GM19193 (cell line): ENCODE results near the gene TROAP.

Experiments used
- POLR2A ChIP-seq: IDR thresholded peaks from 4 replicates; pipeline ENCODE4 v1.6.1; 2011; ENCODE audit not compliant: insufficient read depth, insufficient read length; ENCODE audit errors: extremely low read depth

The TROAP gene

DNA sequence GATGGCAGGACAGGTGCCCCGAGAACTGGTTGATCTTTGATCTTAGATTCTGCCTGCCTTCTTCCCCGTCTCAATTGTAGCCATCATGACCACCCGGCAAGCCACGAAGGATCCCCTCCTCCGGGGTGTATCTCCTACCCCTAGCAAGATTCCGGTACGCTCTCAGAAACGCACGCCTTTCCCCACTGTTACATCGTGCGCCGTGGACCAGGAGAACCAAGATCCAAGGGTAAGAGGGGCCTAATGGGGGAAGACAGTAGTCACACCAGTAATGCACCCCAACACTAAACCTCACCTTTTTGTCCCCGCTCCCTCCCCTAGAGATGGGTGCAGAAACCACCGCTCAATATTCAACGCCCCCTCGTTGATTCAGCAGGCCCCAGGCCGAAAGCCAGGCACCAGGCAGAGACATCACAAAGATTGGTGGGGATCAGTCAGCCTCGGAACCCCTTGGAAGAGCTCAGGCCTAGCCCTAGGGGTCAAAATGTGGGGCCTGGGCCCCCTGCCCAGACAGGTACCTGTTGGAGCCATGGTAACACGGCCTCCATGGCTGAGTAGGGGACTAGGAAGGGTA lies 556 bp downstream of the TROAP start:
- TF ChIP-seq POLR2A = no peak

DNA sequence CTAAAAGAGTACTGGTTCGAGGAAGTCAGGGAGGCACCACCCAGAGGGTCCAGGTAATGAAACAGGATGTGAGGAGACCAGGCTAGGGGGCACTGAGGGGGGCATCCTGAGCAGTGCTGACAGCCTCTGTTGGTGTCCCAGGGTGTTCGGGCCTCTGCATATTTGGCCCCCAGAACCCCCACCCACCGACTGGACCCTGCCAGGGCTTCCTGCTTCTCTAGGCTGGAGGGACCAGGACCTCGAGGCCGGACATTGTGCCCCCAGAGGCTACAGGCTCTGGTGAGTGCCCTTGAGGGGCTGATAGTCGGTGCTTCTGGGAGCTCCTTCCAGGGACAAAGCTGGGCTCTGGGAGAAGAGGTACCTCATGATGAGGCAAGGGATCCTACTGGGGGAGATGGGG lies 2.6 kb downstream of the TROAP start:
- no peak for TF ChIP-seq POLR2A

DNA sequence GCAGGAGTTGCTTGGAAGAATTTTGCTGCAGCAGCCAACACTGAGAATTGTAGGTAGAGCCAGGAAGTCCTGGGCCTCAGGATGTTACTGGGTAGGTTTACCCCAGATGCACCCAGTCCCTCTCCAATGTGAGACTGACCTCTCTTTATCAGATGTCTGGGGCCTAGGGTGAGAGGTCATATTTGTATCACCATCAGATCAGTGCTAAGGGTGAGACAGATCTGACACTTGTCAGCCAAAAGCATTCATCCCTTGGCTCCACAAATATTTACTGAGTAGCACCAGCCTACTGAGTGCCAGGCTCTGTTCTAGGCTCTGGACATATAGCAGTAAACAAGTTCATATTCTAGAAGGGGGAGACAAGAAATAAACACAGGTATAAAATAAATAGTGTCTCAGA lies 4.3 kb downstream of the TROAP start:
- TF ChIP-seq POLR2A = no peak

DNA sequence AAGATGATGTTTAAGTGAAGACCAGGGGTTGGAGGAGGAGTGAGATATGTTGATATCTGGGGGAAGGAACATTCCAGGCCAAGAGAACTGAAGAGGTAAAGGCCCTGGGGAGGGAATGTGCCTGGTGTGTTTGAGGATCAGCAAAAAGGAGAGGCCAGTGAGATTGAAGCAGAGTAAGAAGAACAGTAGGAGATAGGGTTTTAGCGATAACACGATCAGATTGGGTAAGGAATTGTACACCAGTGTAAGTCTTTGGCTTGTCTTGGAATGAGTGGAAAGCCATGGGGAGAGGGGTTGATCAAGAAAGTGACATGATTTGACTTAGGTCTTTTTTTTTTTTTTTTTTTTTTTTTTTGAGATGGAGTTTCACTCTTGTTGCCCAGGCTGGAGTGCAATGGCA lies 4.8 kb downstream of the TROAP start:
- no peak for TF ChIP-seq POLR2A

DNA sequence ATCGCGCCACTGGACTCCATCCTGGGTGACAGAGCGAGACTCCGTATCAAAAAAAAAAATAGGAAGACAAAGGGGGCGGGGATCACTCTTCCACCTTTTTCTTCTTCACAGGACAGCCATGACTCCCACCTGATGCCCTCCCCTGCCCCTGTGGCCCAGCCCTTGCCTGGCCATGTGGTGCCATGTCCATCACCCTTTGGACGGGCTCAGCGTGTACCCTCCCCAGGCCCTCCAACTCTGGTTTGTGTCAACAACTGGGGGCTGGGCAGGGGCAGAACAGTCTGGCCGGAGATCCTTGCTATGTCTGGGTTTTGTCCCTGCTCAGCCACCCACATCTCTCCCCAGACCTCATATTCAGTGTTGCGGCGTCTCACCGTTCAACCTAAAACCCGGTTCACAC lies 5.8 kb downstream of the TROAP start:
- TF ChIP-seq POLR2A = no peak

DNA sequence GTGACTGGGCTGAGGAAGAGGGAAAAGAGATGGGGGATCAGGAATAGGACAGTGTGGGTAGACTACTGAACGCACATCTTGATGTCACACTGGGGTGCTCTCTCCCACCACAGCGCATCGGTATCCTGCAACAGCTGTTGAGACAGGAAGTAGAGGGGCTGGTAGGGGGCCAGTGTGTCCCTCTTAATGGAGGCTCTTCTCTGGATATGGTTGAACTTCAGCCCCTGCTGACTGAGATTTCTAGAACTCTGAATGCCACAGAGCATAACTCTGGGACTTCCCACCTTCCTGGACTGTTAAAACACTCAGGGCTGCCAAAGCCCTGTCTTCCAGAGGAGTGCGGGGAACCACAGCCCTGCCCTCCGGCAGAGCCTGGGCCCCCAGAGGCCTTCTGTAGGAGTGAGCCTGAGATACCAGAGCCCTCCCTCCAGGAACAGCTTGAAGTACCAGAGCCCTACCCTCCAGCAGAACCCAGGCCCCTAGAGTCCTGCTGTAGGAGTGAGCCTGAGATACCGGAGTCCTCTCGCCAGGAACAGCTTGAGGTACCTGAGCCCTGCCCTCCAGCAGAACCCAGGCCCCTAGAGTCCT lies 7.1 kb downstream of the TROAP start:
- TF ChIP-seq POLR2A = no peak

DNA sequence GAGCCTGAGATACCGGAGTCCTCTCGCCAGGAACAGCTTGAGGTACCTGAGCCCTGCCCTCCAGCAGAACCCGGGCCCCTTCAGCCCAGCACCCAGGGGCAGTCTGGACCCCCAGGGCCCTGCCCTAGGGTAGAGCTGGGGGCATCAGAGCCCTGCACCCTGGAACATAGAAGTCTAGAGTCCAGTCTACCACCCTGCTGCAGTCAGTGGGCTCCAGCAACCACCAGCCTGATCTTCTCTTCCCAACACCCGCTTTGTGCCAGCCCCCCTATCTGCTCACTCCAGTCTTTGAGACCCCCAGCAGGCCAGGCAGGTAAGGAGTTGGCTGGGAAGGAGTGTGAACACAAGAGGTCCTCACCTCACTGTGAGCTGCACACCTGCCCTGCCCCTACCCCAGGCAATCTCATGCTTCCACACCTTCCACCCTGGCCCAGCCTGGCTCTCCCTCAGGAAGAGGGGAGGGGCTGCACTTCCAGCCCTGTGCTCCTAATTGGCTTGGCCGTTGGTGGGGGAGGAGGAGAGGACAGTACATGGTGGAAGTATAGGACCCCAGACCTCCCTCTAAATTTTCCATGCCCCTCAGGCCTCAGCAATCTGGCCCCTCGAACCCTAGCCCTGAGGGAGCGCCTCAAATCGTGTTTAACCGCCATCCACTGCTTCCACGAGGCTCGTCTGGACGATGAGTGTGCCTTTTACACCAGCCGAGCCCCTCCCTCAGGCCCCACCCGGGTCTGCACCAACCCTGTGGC lies 7.8 kb downstream of the TROAP start:
- no peak for TF ChIP-seq POLR2A

DNA sequence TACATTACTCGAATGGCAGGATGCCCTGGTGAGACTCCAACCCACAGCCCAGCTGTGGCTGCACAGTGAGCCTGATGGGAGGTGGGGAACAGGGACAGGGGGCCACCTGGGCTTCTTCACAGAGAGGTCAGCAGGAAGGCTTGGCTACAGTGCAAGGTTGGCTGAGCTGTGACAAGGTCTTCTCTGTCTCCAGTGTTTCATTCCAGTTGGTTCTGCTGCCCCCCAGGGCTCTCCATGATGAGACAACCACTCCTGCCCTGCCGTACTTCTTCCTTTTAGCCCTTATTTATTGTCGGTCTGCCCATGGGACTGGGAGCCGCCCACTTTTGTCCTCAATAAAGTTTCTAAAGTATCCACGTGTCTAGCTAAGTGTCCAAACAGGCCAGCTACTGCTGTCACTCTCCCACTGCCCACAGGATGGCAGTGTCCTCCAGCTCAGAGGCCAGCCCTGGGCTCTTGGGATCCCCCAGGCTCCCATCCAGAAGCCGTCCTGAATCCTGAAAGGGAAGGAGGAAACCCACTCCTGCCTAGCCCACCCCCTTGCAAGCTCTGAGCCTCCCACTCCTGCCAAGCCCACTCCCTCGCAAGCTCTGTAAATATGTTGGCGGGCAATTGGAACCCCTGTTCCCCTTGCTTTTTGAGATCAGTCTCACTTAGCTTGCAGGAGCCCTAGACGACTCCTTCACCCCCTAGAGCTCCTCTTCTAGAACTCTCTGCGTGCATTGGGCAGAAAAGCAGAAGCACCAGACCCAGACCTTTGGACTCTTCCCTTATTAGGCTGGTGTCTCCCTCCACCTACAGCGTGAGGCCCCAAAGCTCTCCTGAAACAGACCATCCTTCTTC lies 8.5 kb downstream of the TROAP start:
- TF ChIP-seq POLR2A = no peak

DNA sequence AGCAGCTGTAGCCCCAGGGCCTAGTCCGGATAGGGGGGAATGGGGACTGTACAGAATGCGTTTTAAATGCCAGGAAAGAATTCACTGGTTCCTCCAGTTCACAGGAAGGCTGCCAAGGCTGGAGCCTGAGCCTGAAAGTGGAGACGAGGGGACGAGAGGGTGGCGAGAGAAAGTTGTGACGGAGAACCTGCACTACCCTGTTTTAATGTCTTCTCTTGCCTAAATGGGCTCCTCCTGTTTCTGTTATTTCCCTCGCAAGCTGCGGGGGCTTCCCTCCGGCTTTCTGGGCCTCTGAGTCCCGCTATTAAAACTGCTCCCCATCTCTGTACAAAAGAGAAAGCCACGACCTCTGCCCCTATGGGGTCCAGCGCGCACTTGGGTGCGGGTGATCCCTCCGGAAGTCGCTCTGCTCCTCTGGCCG lies 9.4 kb downstream of the TROAP start:
- no peak for TF ChIP-seq POLR2A

DNA sequence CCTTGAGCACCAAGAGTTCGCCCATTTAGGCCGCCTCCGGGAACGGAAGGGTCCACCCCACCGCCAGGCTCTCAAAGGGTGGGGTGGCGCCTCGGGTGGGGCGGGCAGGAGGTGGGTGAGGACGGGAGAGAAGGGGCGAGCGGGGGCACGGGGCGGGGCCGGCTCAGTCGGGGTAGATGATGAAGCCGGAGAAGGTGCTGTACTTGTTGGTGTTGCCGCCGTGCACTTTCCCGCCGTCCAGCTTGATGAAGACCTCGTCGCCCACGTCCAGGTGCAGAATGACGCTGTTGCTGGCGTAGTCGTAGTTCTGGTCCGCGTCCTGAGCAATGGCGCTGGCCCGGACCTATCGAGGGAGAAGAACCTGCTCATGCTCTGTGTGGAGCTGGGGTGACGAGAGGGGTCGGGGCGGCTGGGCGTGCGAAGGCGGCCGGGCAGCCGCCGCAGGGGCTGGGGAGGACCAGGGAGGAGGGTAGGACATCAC lies 9.9 kb downstream of the TROAP start:
- no peak for TF ChIP-seq POLR2A

DNA sequence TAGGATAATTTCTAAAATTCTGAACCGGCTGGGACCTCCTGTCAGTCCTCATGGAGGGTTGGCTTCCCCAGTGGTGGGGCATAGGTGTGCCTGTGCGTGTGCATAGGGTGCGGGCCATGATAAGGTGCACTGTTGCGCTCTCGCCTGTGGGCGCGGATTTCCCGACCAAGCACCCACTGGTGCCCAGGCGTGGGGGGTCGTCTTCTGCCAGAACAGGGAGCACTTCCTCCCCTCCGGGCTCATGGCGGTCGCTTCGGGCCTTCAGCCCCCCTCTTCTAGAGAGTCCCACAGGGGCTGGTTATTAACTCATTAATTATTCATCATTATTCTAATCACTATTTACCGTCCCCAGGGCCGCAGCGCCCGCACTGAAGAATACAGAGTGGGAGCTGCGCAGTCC lies 11.2 kb downstream of the TROAP start:
- TF ChIP-seq POLR2A = no peak

DNA sequence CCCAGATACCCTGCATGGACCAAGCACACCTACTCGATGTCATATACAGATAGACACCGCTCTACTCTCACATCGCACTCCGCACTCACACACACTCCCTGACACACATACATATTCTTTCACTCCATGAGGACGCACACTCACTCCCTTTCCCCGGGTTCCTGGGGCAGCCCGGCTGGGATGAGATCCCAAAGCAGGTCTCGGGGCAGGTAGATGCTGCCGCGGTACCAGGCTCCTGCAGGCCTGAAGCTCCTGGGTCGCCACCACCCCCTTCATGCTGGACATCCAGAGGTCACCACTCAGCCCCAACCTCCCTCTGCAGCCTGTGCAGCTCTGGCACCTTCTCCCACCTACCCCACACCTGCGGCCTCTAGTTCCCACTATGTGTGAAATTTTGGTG lies 11.6 kb downstream of the TROAP start:
- TF ChIP-seq POLR2A = no peak

DNA sequence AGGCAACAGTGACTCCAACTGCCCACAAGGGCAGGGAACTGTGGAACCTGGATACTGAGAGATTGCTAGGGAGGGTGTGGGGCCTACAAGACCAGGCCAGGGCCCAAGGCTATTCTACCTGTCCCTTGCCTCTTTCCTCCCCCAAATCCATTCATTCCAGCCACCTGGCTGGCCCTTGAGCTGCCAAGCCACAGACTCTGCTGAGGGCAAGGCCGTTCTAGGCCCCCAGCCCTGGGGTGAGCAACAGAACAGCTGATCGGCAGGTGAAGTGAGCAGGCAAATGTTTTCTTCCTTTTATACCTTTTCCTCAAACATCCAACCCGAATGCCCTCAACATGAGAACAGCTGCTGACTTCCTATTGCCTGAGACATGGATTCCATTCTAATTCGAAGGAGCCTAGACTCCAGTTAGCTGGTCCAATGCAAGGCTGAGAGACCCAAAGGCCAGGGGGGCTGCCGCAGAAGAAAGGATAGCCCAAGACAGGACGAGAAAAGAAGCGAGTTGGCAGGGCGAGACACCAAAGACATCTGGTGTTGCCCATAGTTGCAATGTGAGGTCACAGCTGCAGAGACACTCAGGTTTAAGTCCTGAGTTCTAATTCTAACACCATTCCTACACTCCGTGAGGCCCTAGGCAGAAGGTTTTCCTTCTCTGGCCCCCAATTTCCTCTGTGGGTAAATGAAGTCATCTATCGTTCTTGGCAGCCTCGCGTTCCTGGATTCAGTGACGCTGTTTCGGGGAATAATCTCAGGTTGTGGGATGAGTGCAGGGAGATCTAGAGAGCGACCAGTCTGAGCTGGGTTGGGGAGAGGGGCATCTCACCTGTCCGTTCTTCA lies 12.3 kb downstream of the TROAP start:
- TF ChIP-seq POLR2A = no peak

DNA sequence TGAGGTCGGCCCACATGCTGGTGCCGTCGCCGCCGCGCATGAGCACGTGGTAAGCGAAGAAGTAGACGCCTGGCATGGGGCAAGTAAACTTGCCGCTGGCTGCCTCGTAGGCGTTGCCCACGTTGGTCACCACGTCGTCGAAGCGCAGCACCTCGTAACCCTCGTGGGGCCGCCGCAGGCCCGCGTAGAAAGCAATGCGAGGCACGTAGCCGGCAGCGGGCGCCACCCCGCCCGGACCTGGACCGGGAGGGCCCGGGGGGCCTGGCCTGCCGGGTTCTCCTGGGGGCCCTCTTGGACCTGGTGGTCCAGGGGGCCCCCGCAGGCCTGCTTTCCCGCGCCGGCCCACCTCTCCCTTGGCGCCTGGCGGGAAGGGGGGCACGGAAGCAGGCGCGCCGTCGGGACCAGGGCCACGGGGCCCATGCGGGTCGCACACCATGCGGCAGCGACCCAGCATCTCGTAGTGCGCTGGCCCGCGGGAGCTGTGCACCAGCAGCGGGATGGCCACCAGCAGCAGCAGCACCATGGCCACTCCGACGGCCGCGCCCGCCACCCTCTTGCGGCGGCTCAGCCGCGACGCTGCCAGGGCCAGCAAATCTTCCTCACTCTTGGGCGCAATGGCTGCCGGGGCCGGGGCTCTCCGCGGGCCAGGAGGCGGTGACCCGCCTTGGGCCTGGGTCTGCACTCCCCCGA lies 13.0 kb downstream of the TROAP start:
- TF ChIP-seq POLR2A = no peak
